Measurements from ENCODE around the gene ASPSCR1. TPM values are rescaled to one million over a fixed set of nuclear protein-coding genes. Genes with fewer than 3 reads are reported as not detected.

ASPSCR1 gene
- total and polyA plus RNA-seq, 2 of the 13 experiments (the other 11 are each of a cell fraction or from before 2014, with no cell fraction given), result 274 to 314 TPM

- TF ChIP-seq ZBTB26 (CRISPR knock-in tag; IDR thresholded peaks at IDR 0.05; ENCODE audit: borderline replicate concordance) (peak; percentile 73; the same call in 1 of the 2 replicates), AGO1 (IDR thresholded peaks at IDR 0.05; ENCODE audit: low read depth, low read length, poor library complexity, severe bottlenecking) (no peak), MEF2D (CRISPR knock-in tag; IDR thresholded peaks at IDR 0.05) (peak; percentile 49; the same call in 1 of the 2 replicates), CENPBD1 (CRISPR knock-in tag; IDR thresholded peaks at IDR 0.05; ENCODE audit: borderline replicate concordance, low read depth) (no peak), MYPOP (CRISPR knock-in tag; IDR thresholded peaks at IDR 0.05) (no peak), ZNF891 (CRISPR knock-in tag; IDR thresholded peaks at IDR 0.05) (no peak), SAP130 (CRISPR knock-in tag; IDR thresholded peaks at IDR 0.05; ENCODE audit: low read depth) (peak; percentile 34; the same call in 1 of the 2 replicates), EEA1 (CRISPR knock-in tag; IDR thresholded peaks at IDR 0.05; ENCODE audit: borderline replicate concordance) (no peak), ZNF782 (CRISPR knock-in tag; IDR thresholded peaks at IDR 0.05; ENCODE audit: borderline replicate concordance) (0 out of 2 replicates have a peak, but pooled peaks have one; percentile 6), ZNF235 (CRISPR knock-in tag; IDR thresholded peaks at IDR 0.05; ENCODE audit: borderline replicate concordance) (no peak), ZNF407 (CRISPR knock-in tag; IDR thresholded peaks at IDR 0.05; ENCODE audit: not compliant biosample characterization) (no peak), ZNF276 (CRISPR knock-in tag; IDR thresholded peaks at IDR 0.05; ENCODE audit: low read depth) (no peak), NBN (conservative IDR thresholded peaks at IDR 0.05) (no peak), RARA (CRISPR knock-in tag; IDR thresholded peaks at IDR 0.05) (no peak), ZNF776 (CRISPR knock-in tag; IDR thresholded peaks at IDR 0.05) (no peak), JDP2 (CRISPR knock-in tag; IDR thresholded peaks at IDR 0.05; ENCODE audit: borderline replicate concordance) (no peak)
Observed at GRCh38 chr17:81996757-81997441, 19.5 kb downstream of the ASPSCR1 start (continued).
